Cardiac muscle cell (in vitro differentiated cells and primary cell): ENCODE measurements around the gene ZFR. TPM values are rescaled to one million over a fixed set of nuclear protein-coding genes. Genes with fewer than 3 reads are reported as not detected.

Experiments used
- DNase-seq, 2 donors: peaks; one replicate each; pipeline versions ENCODE4 v3.0.0 to v3.0.0-alpha.2; 2010 to 2017; ENCODE audit warnings: low read depth in 1 of 2, low spot score in 1 of 2
- H3K27ac ChIP-seq: fragments of 200-600 bp; sonication (generic); 2 replicates; pipeline ENCODE4 v1.5.1; 2016
- H3K27me3 ChIP-seq: fragments of 200-600 bp; sonication (generic); 2 replicates; pipeline ENCODE4 v1.6.0; 2016; ENCODE audit warnings: control low read depth
- H3K36me3 ChIP-seq: fragments of 200-600 bp; sonication (generic); 2 replicates; pipeline ENCODE4 v1.5.1; 2016; ENCODE audit warnings: control low read depth
- H3K4me1 ChIP-seq: fragments of 200-600 bp; sonication (generic); 2 replicates; pipeline ENCODE4 v1.8.1; 2017; ENCODE audit warnings: low read depth, mild to moderate bottlenecking, mixed run types
- H3K4me3 ChIP-seq: fragments of 200-600 bp; sonication (generic); 2 replicates; pipeline ENCODE4 v1.5.1; 2016; ENCODE audit warnings: mild to moderate bottlenecking
- H3K9me3 ChIP-seq: fragments of 200-600 bp; sonication (generic); 2 replicates; pipeline ENCODE4 v1.5.1; 2017; ENCODE audit warnings: low read depth, mild to moderate bottlenecking, control low read depth
- CTCF ChIP-seq: IDR thresholded peaks from 2 replicates; pipeline ENCODE4 v1.5.1; 2012; ENCODE audit warnings: low read depth, mild to moderate bottlenecking, low read length
- polyA plus RNA-seq: library from polyadenylated mRNA; unstranded; fragments of >200 nt; fragmentation: Nextera tagmentation; extraction: Ambion mirVana; gene quantifications from 2 replicates; pipeline ENCODE4 v1.2.1, GENCODE V29; 2016
- total RNA-seq: library from RNA; depleted of rRNA; stranded (reverse); fragments of >200 nt; gene quantifications from 2 replicates; pipeline ENCODE4 v1.2.3, GENCODE V29; 2016

Gene ZFR
- total and polyA plus RNA-seq, 2 experiments from 2014 or later, result 66.5 to 75.6 TPM

- peaks cover 5% of the 10 kb centered on the region for H3K36me3 ChIP-seq
- peak overlapping the region; percentile 91 for H3K4me3 ChIP-seq
- peak overlapping the region; percentile 94 for H3K27ac ChIP-seq
- no peaks in the 10 kb centered on the region for H3K9me3 ChIP-seq
- DNase-seq, result peak; percentile 56 to 61
- H3K27me3 ChIP-seq, result no peaks in the 10 kb centered on the region
- peaks cover 15% of the 10 kb centered on the region for H3K4me1 ChIP-seq
- TF ChIP-seq CTCF, result no peak
Observed at GRCh38 chr5:32443541-32444430, 754 bp downstream of the ZFR start.

GRCh38 chr5:32443145-32443540 is 1.4 kb downstream of the ZFR start:
- peaks cover 15% of the 10 kb centered on the region for H3K4me1 ChIP-seq
- peak overlapping the region; percentile 91 for H3K4me3 ChIP-seq
- no peaks in the 10 kb centered on the region for H3K27me3 ChIP-seq
- TF ChIP-seq CTCF, result no peak
- peak overlapping the region; percentile 94 for H3K27ac ChIP-seq
- no peaks in the 10 kb centered on the region for H3K9me3 ChIP-seq
- H3K36me3 ChIP-seq, result peaks cover 5% of the 10 kb centered on the region
- peak in 1 of 2 donors; percentile 21 for DNase-seq

- H3K36me3 ChIP-seq, result peaks cover 5% of the 10 kb centered on the region
- no peak overlapping the region for H3K4me3 ChIP-seq
- DNase-seq, result no peak
- H3K4me1 ChIP-seq, result peaks cover 15% of the 10 kb centered on the region
- H3K9me3 ChIP-seq, result no peaks in the 10 kb centered on the region
- H3K27ac ChIP-seq, result no peak overlapping the region
- TF ChIP-seq CTCF, result no peak
- H3K27me3 ChIP-seq, result no peaks in the 10 kb centered on the region
Observed at GRCh38 chr5:32439086-32439642, 5.4 kb downstream of the ZFR start.

- Histone ChIP-seq H3K4me1 (peaks cover 3% of the 10 kb centered on the region), H3K27ac (no peak overlapping the region), H3K36me3 (peaks cover 3% of the 10 kb centered on the region), H3K27me3 (no peaks in the 10 kb centered on the region), H3K4me3 (no peak overlapping the region), H3K9me3 (no peaks in the 10 kb centered on the region)
- no peak for DNase-seq
- TF ChIP-seq CTCF, result no peak
Observed at GRCh38 chr5:32436553-32437242, 7.8 kb downstream of the ZFR start.

- TF ChIP-seq CTCF, result no peak
- Histone ChIP-seq H3K27ac (no peak overlapping the region), H3K27me3 (no peaks in the 10 kb centered on the region), H3K4me1 (no peaks in the 10 kb centered on the region), H3K4me3 (no peak overlapping the region), H3K36me3 (no peaks in the 10 kb centered on the region), H3K9me3 (no peaks in the 10 kb centered on the region)
- DNase-seq, result no peak
Observed at GRCh38 chr5:32435383-32435782, 9.2 kb downstream of the ZFR start.
